MM.1S (cell line): Measurements from ENCODE around the gene SRF.

Experiments
- DNase-seq: peaks from one replicate; pipeline ENCODE4 v3.0.0-alpha.2; 2015
- H2AFZ ChIP-seq: fragments of 300-600 bp; sonication (generic); 2 replicates; pipeline ENCODE4 v1.6.0; 2016; ENCODE audit warnings: antibody characterized with exemption, low read length
- H3F3A ChIP-seq: fragments of 300-600 bp; sonication (generic); 2 replicates; pipeline ENCODE4 v1.6.1; 2016; ENCODE audit warnings: mild to moderate bottlenecking, antibody characterized with exemption, low read length, moderate library complexity, mixed read lengths; ENCODE audit not compliant: insufficient read depth
- H3K27ac ChIP-seq: fragments of 300-600 bp; sonication (generic); 2 replicates; pipeline ENCODE4 v1.5.1; 2016; ENCODE audit warnings: mild to moderate bottlenecking, low read length
- H3K27me3 ChIP-seq: fragments of 300-600 bp; sonication (generic); replicated peaks from 2 replicates; pipeline ENCODE4 v1.6.0; 2016; ENCODE audit warnings: low read length; ENCODE audit not compliant: insufficient read depth
- H3K36me3 ChIP-seq: fragments of 300-600 bp; sonication (generic); replicated peaks from 2 replicates; pipeline ENCODE4 v1.6.1; 2016; ENCODE audit warnings: mild to moderate bottlenecking, low read length, mixed read lengths; ENCODE audit not compliant: insufficient read depth
- H3K4me1 ChIP-seq: fragments of 300-600 bp; sonication (generic); 2 replicates; pipeline ENCODE4 v1.6.1; 2016; ENCODE audit warnings: low read length, mixed read lengths
- H3K4me2 ChIP-seq: fragments of 300-600 bp; sonication (generic); 2 replicates; pipeline ENCODE4 v1.6.0; 2016; ENCODE audit warnings: low read depth, low read length
- H3K4me3 ChIP-seq: fragments of 300-600 bp; sonication (generic); 2 replicates; pipeline ENCODE4 v1.5.1; 2016; ENCODE audit warnings: low read length, mixed read lengths
- H3K79me2 ChIP-seq: fragments of 300-600 bp; sonication (generic); 2 replicates; pipeline ENCODE4 v1.6.1; 2016; ENCODE audit warnings: mixed run types, low read length, mixed read lengths
- H3K9ac ChIP-seq: fragments of 300-600 bp; sonication (generic); 2 replicates; pipeline ENCODE4 v1.6.1; 2016; ENCODE audit warnings: low read length, mixed read lengths
- H3K9me2 ChIP-seq: fragments of 300-600 bp; sonication (generic); replicated peaks from 2 replicates; pipeline ENCODE4 v1.6.1; 2016; ENCODE audit warnings: mild to moderate bottlenecking, low read length, mixed read lengths; ENCODE audit not compliant: insufficient read depth
- H3K9me3 ChIP-seq: fragments of 300-600 bp; sonication (generic); replicated peaks from 2 replicates; pipeline ENCODE4 v1.6.1; 2016; ENCODE audit warnings: mild to moderate bottlenecking, low read length, mixed read lengths; ENCODE audit not compliant: insufficient read depth
- H4K20me1 ChIP-seq: fragments of 300-600 bp; sonication (generic); 2 replicates; pipeline ENCODE4 v1.6.1; 2016; ENCODE audit warnings: mild to moderate bottlenecking, low read length, moderate library complexity, mixed read lengths; ENCODE audit not compliant: insufficient read depth
- CTCF ChIP-seq: fragments of 300-600 bp; sonication (generic); IDR thresholded peaks from 2 replicates; pipeline ENCODE4 v1.5.1; 2016; ENCODE audit warnings: antibody characterized with exemption, low read length, mixed read lengths
- EZH2 ChIP-seq: fragments of 300-600 bp; sonication (generic); optimal IDR thresholded peaks from 2 replicates; pipeline ENCODE3; 2017; ENCODE audit warnings: low read depth, mild to moderate bottlenecking, antibody characterized with exemption, low read length, mixed read lengths
- EZH2phosphoT487 ChIP-seq: fragments of 300-600 bp; sonication (generic); IDR thresholded peaks from 2 replicates; pipeline ENCODE4 v1.6.1; 2018; ENCODE audit warnings: antibody characterized with exemption, low read length

The SRF gene

GRCh38 chr6:43163899-43164298 is 7.2 kb upstream of the SRF start:
- no peaks in the 10 kb centered on the region for H3K27me3 ChIP-seq
- H3F3A ChIP-seq, result no peaks in the 10 kb centered on the region
- H3K4me2 ChIP-seq, result no peak overlapping the region
- H2AFZ ChIP-seq, result no peak overlapping the region
- no peaks in the 10 kb centered on the region for H3K79me2 ChIP-seq
- no peaks in the 10 kb centered on the region for H3K9me2 ChIP-seq
- no peaks in the 10 kb centered on the region for H3K4me1 ChIP-seq
- H3K9ac ChIP-seq, result no peak overlapping the region
- no peaks in the 10 kb centered on the region for H3K36me3 ChIP-seq
- no peak overlapping the region for H3K27ac ChIP-seq
- no peak for TF ChIP-seq CTCF
- no peak for TF ChIP-seq EZH2phosphoT487
- TF ChIP-seq EZH2, result no peak
- no peaks in the 10 kb centered on the region for H3K9me3 ChIP-seq
- no peak for DNase-seq
- no peaks in the 10 kb centered on the region for H4K20me1 ChIP-seq
- H3K4me3 ChIP-seq, result no peak overlapping the region

GRCh38 chr6:43170417-43170930 is 595 bp upstream of the SRF start:
- no peaks in the 10 kb centered on the region for H3K27me3 ChIP-seq
- H3K4me1 ChIP-seq, result peaks cover 24% of the 10 kb centered on the region
- TF ChIP-seq EZH2phosphoT487, result no peak
- TF ChIP-seq CTCF, result no peak
- TF ChIP-seq EZH2, result no peak

GRCh38 chr6:43171707-43172103 is 636 bp downstream of the SRF start:
- peak overlapping the region; percentile 77 for H2AFZ ChIP-seq
- peak overlapping the region; percentile 38; the same call in 1 of the 2 replicates for H3K27ac ChIP-seq
- H3K36me3 ChIP-seq, result peaks cover 3% of the 10 kb centered on the region; the same call in 1 of the 2 replicates
- H3K27me3 ChIP-seq, result no peaks in the 10 kb centered on the region
- peak overlapping the region; percentile 89 for H3K9ac ChIP-seq
- H4K20me1 ChIP-seq, result peaks cover 5% of the 10 kb centered on the region; the same call in 1 of the 2 replicates
- H3K9me2 ChIP-seq, result no peaks in the 10 kb centered on the region
- H3K4me1 ChIP-seq, result peaks cover 25% of the 10 kb centered on the region
- no peaks in the 10 kb centered on the region for H3K9me3 ChIP-seq
- no peak for TF ChIP-seq EZH2
- H3F3A ChIP-seq, result peaks cover 18% of the 10 kb centered on the region
- peaks cover 39% of the 10 kb centered on the region for H3K79me2 ChIP-seq
- peak overlapping the region; percentile 96 for H3K4me2 ChIP-seq
- peak overlapping the region; percentile 96 for H3K4me3 ChIP-seq
- no peak for DNase-seq

More at GRCh38 chr6:43170417-43170930, 595 bp upstream of the SRF start:
- Histone ChIP-seq H3K36me3 (no peaks in the 10 kb centered on the region), H3K4me3 (peak overlapping the region; percentile 66), H2AFZ (peak overlapping the region; percentile 82), H4K20me1 (peaks cover 5% of the 10 kb centered on the region; the same call in 1 of the 2 replicates), H3F3A (peaks cover 18% of the 10 kb centered on the region), H3K27ac (peak overlapping the region; percentile 10; the same call in 1 of the 2 replicates), H3K9me2 (no peaks in the 10 kb centered on the region), H3K9ac (peak overlapping the region; percentile 62), H3K4me2 (peak overlapping the region; percentile 91), H3K9me3 (no peaks in the 10 kb centered on the region), H3K79me2 (peaks cover 29% of the 10 kb centered on the region)
- no peak for DNase-seq
